Activated CD4-positive, alpha-beta memory T cell treated with anti-CD3 and anti-CD28 coated beads for 36 hours (primary cell): ENCODE data around the gene SLC6A5. TPM values are rescaled to one million over a fixed set of nuclear protein-coding genes. Genes with fewer than 3 reads are reported as not detected.
A peak's percentile ranks its signal among the peaks of the same experiment; 100 is the strongest.

Source experiments
- CTCF ChIA-PET: fragments of 350-600 bp; sonication (Branson Sonifier 250); formaldehyde crosslinking; loops from one replicate; lab custom pipeline; 2021; ENCODE audit warnings: antibody characterized with exemption, inconsistent platforms; lab: Charles Lee
- POLR2A ChIA-PET: fragments of 350-600 bp; sonication (Branson Sonifier 250); formaldehyde crosslinking; loops from one replicate; lab custom pipeline; 2021; ENCODE audit warnings: antibody characterized with exemption; lab: Charles Lee
- DNase-seq: peaks from one replicate; pipeline ENCODE4 v3.0.0-alpha.2; 2020
- H3K27ac Mint-ChIP-seq: one replicate; pipeline ENCODE4 v1.8.0; 2021; ENCODE audit warnings: mixed read lengths
- H3K27me3 Mint-ChIP-seq: one replicate; pipeline ENCODE4 v1.8.0; 2021; ENCODE audit warnings: mixed read lengths
- H3K36me3 Mint-ChIP-seq: one replicate; pipeline ENCODE4 v1.8.0; 2021; ENCODE audit warnings: mixed read lengths
- H3K4me1 Mint-ChIP-seq: one replicate; pipeline ENCODE4 v1.8.0; 2021; ENCODE audit warnings: low read depth, mixed read lengths
- H3K4me3 Mint-ChIP-seq: one replicate; pipeline ENCODE4 v1.8.0; 2021; ENCODE audit warnings: mild to moderate bottlenecking, mixed read lengths
- H3K9me3 Mint-ChIP-seq: one replicate; pipeline ENCODE4 v1.8.0; 2021; ENCODE audit warnings: mixed read lengths
- intact Hi-C: fragments of 100-400 bp; cut with micrococcal nuclease; formaldehyde crosslinking; loops from one replicate; pipeline ENCODE4 v1.15.1; 2023
- total RNA-seq, 2 experiments: library from RNA; stranded (reverse); gene quantifications; one replicate each; pipeline ENCODE4 v1.2.3, GENCODE V29; 2021

SLC6A5 gene
- total RNA-seq, 2 experiments from 2014 or later = not detected

DNA sequence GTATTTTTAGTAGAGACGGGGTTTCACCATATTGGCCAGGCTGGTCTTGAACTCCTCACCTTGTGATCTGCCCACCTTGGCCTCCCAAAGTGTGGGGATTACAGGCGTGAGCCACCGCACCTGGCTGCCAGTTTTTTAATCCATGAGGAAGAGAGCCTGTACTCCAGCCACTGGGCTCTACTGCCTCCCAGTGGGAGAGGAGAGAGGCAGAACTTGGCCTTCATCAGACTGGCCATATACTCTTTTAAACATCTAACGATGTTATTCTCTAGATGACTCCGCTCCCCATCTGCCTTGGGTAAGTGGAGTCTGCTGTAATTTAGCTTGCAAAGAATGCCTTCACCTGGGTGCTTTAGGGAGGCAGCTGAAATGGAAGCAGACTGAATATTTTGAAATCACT is 34.6 kb downstream of the SLC6A5 start:
- no peak overlapping the region for H3K27ac Mint-ChIP-seq
- CTCF ChIA-PET = no interaction called here

DNA sequence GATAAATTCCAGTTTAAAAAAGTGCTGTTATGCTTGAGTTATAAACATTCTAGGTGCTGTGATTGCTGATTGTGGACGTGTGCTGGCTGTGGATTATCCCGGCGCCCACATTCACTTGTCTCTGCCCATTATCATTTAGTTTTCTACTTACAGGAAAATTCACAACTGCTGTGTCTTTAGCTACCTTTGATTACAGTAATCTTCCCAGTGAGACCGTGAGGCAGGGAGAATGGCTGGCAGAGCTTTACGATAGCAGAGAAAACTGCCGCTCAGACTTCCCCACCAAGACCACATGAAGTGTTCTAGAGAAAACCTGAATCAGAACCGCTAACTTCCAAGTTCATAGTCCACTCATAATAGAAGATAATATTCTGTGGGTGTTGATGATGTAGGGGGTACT is 35.4 kb downstream of the SLC6A5 start:
- intact Hi-C loops = no loop called here
- no peak for DNase-seq
- Mint-ChIP-seq H3K9me3 (peaks cover 4% of the 10 kb centered on the region), H3K27ac (no peak overlapping the region), H3K4me3 (no peak overlapping the region), H3K4me1 (no peaks in the 10 kb centered on the region), H3K27me3 (peaks cover 2% of the 10 kb centered on the region), H3K36me3 (no peaks in the 10 kb centered on the region)
- ChIA-PET CTCF (no interaction called here), POLR2A (no interaction called here)

More for the DNA sequence above, 34.6 kb downstream of the SLC6A5 start:
- Mint-ChIP-seq H3K4me1 (no peaks in the 10 kb centered on the region), H3K27me3 (peaks cover 2% of the 10 kb centered on the region), H3K36me3 (no peaks in the 10 kb centered on the region), H3K4me3 (no peak overlapping the region), H3K9me3 (peaks cover 4% of the 10 kb centered on the region)
- POLR2A ChIA-PET = no interaction called here
- intact Hi-C loops = no loop called here
- DNase-seq = no peak

DNA sequence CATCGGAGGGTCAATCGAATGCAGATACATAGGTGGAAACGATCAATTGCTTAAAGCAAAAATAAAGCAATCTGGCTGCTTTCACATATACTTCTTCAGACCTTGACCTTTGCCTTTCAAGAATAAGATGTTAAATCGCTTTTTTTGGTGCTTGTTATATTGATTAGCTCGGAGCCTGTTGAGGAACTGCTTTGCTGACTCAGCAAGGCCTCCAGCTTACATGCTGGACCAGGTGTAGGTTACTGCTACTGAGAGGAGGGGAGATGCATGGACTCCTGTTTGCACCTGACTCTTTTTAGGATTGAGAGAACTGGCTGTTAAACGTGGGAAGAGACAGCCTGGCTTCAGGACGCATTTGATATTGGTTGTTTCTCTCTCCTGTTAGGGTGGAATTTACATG is 38.7 kb downstream of the SLC6A5 start:
- ChIA-PET POLR2A (no interaction called here), CTCF (no interaction called here)
- no peak overlapping the region for H3K27ac Mint-ChIP-seq
- no peaks in the 10 kb centered on the region for H3K36me3 Mint-ChIP-seq
- H3K4me3 Mint-ChIP-seq = no peak overlapping the region
- intact Hi-C loops = no loop called here
- H3K4me1 Mint-ChIP-seq = no peaks in the 10 kb centered on the region
- H3K27me3 Mint-ChIP-seq = peaks cover 2% of the 10 kb centered on the region
- DNase-seq = no peak
- no peaks in the 10 kb centered on the region for H3K9me3 Mint-ChIP-seq

DNA sequence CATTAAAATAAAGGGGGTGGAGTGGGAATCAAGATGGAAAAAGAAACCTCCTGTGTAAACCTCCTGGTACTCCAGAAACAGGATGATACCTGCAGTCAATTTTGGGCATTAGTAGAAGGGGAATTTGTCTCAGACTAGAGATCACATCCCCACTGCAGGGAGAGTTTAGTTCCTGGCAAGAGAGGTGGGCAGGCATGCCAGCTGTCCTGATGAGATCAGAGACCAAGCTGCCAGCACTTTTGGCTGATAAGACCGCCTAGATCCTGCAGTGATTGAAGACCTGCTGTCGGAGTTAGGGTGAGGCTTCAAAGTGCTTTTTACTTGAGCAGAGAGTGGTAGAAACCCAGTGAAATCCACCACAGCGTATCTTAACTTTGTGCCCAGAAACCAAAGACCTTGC is 40.3 kb downstream of the SLC6A5 start:
- POLR2A ChIA-PET = no interaction called here
- Mint-ChIP-seq H3K4me1 (no peaks in the 10 kb centered on the region), H3K27ac (no peak overlapping the region), H3K27me3 (peaks cover 2% of the 10 kb centered on the region), H3K36me3 (no peaks in the 10 kb centered on the region), H3K4me3 (no peak overlapping the region), H3K9me3 (no peaks in the 10 kb centered on the region)
- CTCF ChIA-PET = interaction anchor here (1.5 kb wide), 1 partner anchor 8 kb away, joined by 4 read pairs; no protein-coding TSS in a partner anchor
- intact Hi-C loops = no loop called here
- DNase-seq = no peak

DNA sequence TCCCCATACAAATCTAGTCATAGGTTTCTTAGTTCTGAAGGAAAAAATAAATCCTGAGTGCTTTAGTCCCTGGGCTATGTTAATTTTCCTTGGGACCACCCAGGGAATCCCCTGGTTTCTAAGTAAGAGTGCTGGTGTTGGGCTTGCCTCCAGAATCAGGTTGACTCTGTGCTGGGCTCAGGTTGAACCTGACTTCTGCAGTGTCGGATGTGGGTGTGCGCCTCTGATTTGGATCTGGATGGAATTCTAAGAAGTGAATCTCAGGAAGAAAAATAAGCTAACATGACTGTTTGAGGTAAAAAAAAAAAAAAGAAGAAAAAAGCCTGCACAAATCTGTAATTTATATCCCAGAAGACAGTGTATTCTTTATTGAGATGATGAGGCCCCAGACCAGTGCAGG is 41.0 kb downstream of the SLC6A5 start:
- CTCF ChIA-PET = no interaction called here
- H3K27me3 Mint-ChIP-seq = no peaks in the 10 kb centered on the region
- H3K4me3 Mint-ChIP-seq = no peak overlapping the region
- H3K36me3 Mint-ChIP-seq = no peaks in the 10 kb centered on the region
- POLR2A ChIA-PET = no interaction called here
- no peaks in the 10 kb centered on the region for H3K9me3 Mint-ChIP-seq
- intact Hi-C loops = no loop called here
- no peaks in the 10 kb centered on the region for H3K4me1 Mint-ChIP-seq
- H3K27ac Mint-ChIP-seq = no peak overlapping the region
- no peak for DNase-seq

DNA sequence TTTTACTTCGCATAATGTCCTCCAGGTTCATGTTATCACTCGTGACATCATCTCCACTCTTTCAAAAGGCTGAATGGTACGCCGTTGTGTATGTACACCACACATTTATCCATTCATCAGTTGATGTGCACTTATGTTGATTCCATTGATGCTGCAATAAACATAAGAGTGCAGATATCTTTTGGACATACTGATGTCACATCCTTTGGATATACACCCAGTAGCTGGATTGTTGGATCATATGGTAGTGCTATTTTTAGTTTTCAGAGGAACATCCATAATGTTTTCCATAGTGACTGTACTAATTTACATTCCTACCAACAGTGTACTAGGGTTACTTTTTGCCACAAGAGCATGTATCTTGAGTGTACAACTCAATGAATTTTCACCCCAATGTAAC is 45.0 kb downstream of the SLC6A5 start:
- Mint-ChIP-seq H3K4me3 (no peak overlapping the region), H3K9me3 (no peaks in the 10 kb centered on the region), H3K4me1 (no peaks in the 10 kb centered on the region), H3K27ac (no peak overlapping the region), H3K27me3 (peaks cover 4% of the 10 kb centered on the region), H3K36me3 (no peaks in the 10 kb centered on the region)
- intact Hi-C loops = no loop called here
- ChIA-PET CTCF (no interaction called here), POLR2A (no interaction called here)
- no peak for DNase-seq

DNA sequence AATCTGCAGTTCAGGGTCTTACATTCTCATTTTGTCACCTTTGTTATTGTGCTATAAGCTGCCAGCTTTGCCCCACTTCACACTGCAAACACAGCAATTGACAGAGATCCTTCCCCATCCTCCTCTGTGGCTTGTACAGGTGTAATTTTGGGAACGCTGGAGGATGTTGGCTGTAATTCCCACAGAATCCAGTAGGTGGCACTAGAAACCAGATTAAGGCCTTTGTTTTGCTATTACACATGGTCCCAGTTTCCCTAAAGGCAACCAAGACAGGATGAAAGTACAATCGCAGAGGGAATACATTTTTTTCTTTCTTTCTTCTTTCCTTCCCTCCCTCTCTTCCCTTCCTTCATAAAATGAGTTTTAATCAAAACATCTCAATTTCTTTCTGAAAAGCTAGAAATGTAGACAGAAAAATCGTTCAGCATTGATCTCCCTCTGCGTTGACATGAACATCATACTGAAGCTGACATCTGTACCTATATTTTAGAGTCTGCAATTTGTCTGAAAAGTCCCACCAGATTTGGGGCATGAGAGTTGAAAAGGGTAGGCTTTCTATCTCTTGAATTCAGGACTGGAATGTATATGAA is 48.7 kb downstream of the SLC6A5 start:
- H3K4me3 Mint-ChIP-seq = no peak overlapping the region
- ChIA-PET CTCF (interaction anchor here (0.5 to 2.2 kb wide), 11 partner anchors 9 to 1657 kb away, joined by 3 to 13 read pairs (median 4); no protein-coding TSS in a partner anchor), POLR2A (no interaction called here)
- H3K27me3 Mint-ChIP-seq = peaks cover 4% of the 10 kb centered on the region
- intact Hi-C loops = loop anchor here (5.0 kb wide), 1 partner anchor 864 kb away; no protein-coding TSS in a partner anchor
- H3K9me3 Mint-ChIP-seq = no peaks in the 10 kb centered on the region
- no peak overlapping the region for H3K27ac Mint-ChIP-seq
- no peaks in the 10 kb centered on the region for H3K36me3 Mint-ChIP-seq
- H3K4me1 Mint-ChIP-seq = no peaks in the 10 kb centered on the region
- peak; percentile 32 for DNase-seq

DNA sequence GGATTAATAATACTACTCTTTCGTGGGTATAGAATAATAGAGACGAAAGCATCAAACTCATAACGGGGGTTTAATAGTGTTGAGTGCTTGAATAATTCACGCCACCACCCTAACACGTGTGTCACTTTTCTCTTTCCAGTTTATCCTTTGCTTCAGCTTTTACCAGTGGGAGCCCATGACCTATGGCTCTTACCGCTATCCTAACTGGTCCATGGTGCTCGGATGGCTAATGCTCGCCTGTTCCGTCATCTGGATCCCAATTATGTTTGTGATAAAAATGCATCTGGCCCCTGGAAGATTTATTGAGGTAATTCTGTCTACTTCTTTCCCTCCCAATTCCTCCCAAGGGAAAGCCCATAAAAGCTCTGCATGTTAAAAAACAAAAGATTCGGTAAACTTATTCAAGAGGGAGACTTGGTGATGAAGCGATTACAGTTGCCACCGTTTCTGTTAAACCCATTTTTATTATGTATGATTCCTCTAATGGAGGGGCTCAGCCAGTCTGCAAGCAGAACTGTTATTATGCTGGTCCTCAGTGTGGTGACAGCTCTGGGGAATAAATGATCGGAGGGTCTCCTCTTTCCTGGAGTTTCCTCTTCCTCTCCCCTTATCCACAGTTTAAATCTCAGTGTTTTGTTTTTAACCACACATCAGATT is 52.9 kb downstream of the SLC6A5 start:
- ChIA-PET CTCF (no interaction called here), POLR2A (no interaction called here)
- no peak overlapping the region for H3K27ac Mint-ChIP-seq
- H3K9me3 Mint-ChIP-seq = no peaks in the 10 kb centered on the region
- H3K4me3 Mint-ChIP-seq = no peak overlapping the region
- peaks cover 8% of the 10 kb centered on the region for H3K27me3 Mint-ChIP-seq
- no peaks in the 10 kb centered on the region for H3K4me1 Mint-ChIP-seq
- H3K36me3 Mint-ChIP-seq = no peaks in the 10 kb centered on the region
- intact Hi-C loops = no loop called here
- no peak for DNase-seq

DNA sequence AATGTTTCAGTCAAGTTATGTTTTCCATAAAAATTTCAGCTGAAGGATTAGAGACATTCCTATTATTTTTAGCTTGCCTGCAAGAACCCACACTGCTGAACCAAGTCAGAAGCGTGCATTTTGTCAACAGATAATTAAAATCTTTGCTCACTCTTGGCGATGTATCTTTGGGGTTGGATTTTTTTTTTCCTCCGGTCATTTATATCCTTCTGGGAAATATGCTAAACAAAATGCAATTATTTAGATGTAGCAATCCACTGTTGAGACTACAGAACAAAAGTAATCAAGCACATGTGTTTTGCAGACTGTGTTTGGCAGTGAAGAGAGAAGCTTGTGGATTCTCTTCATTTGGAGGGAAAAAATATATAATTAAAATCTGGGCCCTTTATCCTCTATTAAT is 54.6 kb downstream of the SLC6A5 start:
- Mint-ChIP-seq H3K27me3 (peaks cover 6% of the 10 kb centered on the region), H3K36me3 (no peaks in the 10 kb centered on the region), H3K4me3 (no peak overlapping the region), H3K9me3 (no peaks in the 10 kb centered on the region), H3K4me1 (no peaks in the 10 kb centered on the region), H3K27ac (no peak overlapping the region)
- intact Hi-C loops = no loop called here
- CTCF ChIA-PET = interaction anchor here (0.5 to 1.4 kb wide), 3 partner anchors 17 to 858 kb away, joined by 3 to 4 read pairs (median 3); no protein-coding TSS in a partner anchor
- POLR2A ChIA-PET = no interaction called here
- DNase-seq = no peak

- peaks cover 6% of the 10 kb centered on the region for H3K27me3 Mint-ChIP-seq
- no peak overlapping the region for H3K27ac Mint-ChIP-seq
- H3K9me3 Mint-ChIP-seq = peaks cover 1% of the 10 kb centered on the region
- no peak overlapping the region for H3K4me3 Mint-ChIP-seq
- no peak for DNase-seq
- intact Hi-C loops = no loop called here
- ChIA-PET POLR2A (no interaction called here), CTCF (interaction anchor here (0.6 to 1.3 kb wide), 2 partner anchors 15 to 509 kb away, joined by 3 read pairs; no protein-coding TSS in a partner anchor)
- H3K4me1 Mint-ChIP-seq = no peaks in the 10 kb centered on the region
- H3K36me3 Mint-ChIP-seq = no peaks in the 10 kb centered on the region
These were observed 57.5 kb downstream of the SLC6A5 start for GRCh38 chr11:20656901-20657300.

- no peak overlapping the region for H3K27ac Mint-ChIP-seq
- CTCF ChIA-PET = no interaction called here
- H3K4me3 Mint-ChIP-seq = no peak overlapping the region
- DNase-seq = no peak
- peaks cover 5% of the 10 kb centered on the region for H3K9me3 Mint-ChIP-seq
- POLR2A ChIA-PET = no interaction called here
- H3K27me3 Mint-ChIP-seq = peaks cover 8% of the 10 kb centered on the region
- no peaks in the 10 kb centered on the region for H3K4me1 Mint-ChIP-seq
- H3K36me3 Mint-ChIP-seq = no peaks in the 10 kb centered on the region
- intact Hi-C loops = no loop called here
These were observed 58.7 kb downstream of the SLC6A5 start for GRCh38 chr11:20658135-20658534.

DNA sequence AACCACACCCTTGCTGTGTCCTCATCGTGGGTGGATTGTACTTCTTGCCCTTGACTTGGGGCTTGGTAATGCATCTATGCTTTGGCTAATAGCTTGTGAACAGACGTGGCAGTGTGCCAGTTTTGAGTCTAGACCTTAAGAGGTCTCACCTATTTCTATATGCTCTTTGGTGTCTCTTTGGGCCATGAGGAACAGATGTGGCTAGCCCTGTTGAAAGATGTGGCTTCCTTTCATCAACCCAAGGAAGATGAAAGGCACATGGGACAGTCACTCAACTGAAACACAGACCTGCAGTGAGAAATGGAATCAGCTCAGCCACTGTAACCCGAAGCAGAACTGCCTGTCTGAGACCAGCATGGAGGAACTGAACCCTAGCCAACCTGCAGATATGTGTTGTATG is 62.0 kb downstream of the SLC6A5 start:
- peaks cover 12% of the 10 kb centered on the region for H3K27me3 Mint-ChIP-seq
- H3K4me3 Mint-ChIP-seq = no peak overlapping the region
- no peaks in the 10 kb centered on the region for H3K4me1 Mint-ChIP-seq
- POLR2A ChIA-PET = no interaction called here
- CTCF ChIA-PET = no interaction called here
- intact Hi-C loops = no loop called here
- H3K9me3 Mint-ChIP-seq = peaks cover 5% of the 10 kb centered on the region
- no peak for DNase-seq
- H3K27ac Mint-ChIP-seq = no peak overlapping the region
- no peaks in the 10 kb centered on the region for H3K36me3 Mint-ChIP-seq

DNA sequence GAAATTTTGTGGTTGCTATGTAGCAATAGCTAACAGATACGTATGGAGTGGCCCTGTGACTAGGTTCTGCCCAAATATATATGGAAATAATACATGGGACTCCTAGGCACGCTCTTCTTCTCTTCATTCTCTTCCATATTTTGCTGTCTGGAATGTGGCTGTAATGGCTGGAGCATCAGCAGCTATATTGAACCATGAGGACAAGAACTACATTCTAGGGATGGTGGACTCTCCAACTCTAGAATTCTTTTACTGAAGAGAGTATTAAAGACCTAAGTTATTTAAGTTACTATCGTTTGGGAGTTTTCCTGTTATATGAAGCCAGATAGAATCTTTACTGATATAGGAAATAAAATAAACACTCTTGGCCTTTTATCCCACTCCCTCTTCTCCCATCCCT is 62.4 kb downstream of the SLC6A5 start:
- H3K27me3 Mint-ChIP-seq = peaks cover 12% of the 10 kb centered on the region
- intact Hi-C loops = no loop called here

More for the DNA sequence above, 62.4 kb downstream of the SLC6A5 start:
- H3K4me3 Mint-ChIP-seq = no peak overlapping the region
- H3K27ac Mint-ChIP-seq = no peak overlapping the region
- H3K4me1 Mint-ChIP-seq = no peaks in the 10 kb centered on the region
- H3K36me3 Mint-ChIP-seq = no peaks in the 10 kb centered on the region
- peaks cover 5% of the 10 kb centered on the region for H3K9me3 Mint-ChIP-seq
- POLR2A ChIA-PET = no interaction called here
- CTCF ChIA-PET = no interaction called here
- no peak for DNase-seq
